LHCN-M2 (cell line): ENCODE data around the gene KBTBD7. TPM values are rescaled to one million over a fixed set of nuclear protein-coding genes. Genes with fewer than 3 reads are reported as not detected.

Experiments
- DNase-seq: peaks from one replicate; pipeline ENCODE4 v3.0.0-alpha.2; 2012; ENCODE audit warnings: low read depth
- polyA plus RNA-seq: library from polyadenylated mRNA; unstranded; fragments of >200 nt; gene quantifications from one replicate; pipeline ENCODE4 v1.2.1, GENCODE V29; 2012; ENCODE audit warnings: missing spikeins
- total RNA-seq: library from RNA; depleted of rRNA; stranded (reverse); fragments of >200 nt; gene quantifications from 2 replicates; pipeline ENCODE4 v1.2.3, GENCODE V29; 2014; rRNA removed

The KBTBD7 gene, protein sequence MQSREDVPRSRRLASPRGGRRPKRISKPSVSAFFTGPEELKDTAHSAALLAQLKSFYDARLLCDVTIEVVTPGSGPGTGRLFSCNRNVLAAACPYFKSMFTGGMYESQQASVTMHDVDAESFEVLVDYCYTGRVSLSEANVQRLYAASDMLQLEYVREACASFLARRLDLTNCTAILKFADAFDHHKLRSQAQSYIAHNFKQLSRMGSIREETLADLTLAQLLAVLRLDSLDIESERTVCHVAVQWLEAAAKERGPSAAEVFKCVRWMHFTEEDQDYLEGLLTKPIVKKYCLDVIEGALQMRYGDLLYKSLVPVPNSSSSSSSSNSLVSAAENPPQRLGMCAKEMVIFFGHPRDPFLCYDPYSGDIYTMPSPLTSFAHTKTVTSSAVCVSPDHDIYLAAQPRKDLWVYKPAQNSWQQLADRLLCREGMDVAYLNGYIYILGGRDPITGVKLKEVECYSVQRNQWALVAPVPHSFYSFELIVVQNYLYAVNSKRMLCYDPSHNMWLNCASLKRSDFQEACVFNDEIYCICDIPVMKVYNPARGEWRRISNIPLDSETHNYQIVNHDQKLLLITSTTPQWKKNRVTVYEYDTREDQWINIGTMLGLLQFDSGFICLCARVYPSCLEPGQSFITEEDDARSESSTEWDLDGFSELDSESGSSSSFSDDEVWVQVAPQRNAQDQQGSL
- 7.1 and 8.1 TPM in 2 replicates for total RNA-seq
- polyA plus RNA-seq = 2.5 TPM

DNA sequence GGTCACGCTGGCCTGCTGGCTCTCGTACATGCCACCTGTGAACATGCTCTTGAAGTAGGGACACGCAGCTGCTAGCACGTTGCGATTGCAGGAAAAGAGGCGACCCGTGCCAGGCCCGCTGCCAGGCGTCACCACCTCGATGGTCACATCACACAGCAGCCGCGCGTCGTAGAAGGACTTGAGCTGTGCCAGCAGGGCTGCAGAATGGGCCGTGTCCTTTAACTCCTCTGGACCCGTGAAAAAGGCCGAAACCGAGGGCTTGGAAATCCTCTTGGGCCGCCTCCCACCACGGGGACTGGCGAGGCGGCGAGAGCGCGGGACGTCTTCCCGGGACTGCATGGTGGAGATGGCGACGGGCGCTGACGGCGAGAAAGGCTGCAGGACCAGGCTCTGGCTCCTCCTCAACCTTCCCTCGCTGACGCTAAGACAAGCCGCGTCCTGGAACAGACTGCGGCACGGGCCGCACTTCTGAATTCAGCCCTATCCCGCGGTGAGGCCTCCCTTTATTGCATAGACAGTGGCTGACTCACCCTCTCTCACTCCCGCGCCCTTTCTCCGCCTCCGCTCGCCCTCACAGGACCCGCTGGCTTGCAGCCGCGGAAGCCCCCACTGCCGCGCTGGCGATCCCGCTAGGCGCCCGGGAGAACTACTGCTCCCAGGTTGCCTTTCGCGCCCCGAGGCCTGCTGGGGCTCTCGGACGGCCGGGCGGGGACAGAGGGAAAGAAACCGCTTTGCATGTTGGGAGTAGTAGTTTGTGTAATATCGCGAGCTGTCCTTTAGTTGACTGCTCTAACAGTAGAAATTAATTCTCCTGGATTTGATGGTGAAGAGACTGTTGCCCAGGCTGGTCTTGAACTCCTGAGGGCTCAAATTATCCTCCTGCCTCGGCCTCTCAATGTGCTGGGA lies at the start of gene KBTBD7:
Gene KBTBD7 (minus strand): TSS at position 651 of the 906 bp plus-strand sequence. CDS start 312 bp downstream, at position 339.
- DNase-seq = peak; percentile 94

- DNase-seq = no peak
Measured at GRCh38 chr13:41241626-41242025, 47.3 kb upstream of the KBTBD7 start.

DNA sequence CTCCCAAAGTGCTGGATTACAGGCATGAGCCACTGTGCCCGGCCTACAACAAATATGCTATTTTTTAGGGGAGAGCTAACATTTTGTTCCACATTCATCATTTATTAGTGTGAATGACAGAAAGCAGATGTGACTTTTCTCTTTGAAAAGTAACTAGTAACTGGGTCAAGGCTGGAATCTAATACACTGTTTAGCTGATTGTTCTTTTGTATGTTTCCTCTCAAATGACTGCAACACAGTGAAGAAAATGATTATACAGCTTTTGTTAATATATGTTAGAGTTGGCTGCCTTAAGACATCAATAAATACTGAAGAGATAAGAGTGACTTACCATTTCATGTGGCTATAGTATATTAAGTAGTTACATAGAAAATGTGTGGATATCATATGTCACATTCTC lies 42.0 kb upstream of the KBTBD7 start:
- no peak for DNase-seq

GRCh38 chr13:41232578-41233480 lies 38.5 kb upstream of the KBTBD7 start:
- DNase-seq = no peak

GRCh38 chr13:41231786-41232185 lies 37.4 kb upstream of the KBTBD7 start:
- peak; percentile 43 for DNase-seq

DNA sequence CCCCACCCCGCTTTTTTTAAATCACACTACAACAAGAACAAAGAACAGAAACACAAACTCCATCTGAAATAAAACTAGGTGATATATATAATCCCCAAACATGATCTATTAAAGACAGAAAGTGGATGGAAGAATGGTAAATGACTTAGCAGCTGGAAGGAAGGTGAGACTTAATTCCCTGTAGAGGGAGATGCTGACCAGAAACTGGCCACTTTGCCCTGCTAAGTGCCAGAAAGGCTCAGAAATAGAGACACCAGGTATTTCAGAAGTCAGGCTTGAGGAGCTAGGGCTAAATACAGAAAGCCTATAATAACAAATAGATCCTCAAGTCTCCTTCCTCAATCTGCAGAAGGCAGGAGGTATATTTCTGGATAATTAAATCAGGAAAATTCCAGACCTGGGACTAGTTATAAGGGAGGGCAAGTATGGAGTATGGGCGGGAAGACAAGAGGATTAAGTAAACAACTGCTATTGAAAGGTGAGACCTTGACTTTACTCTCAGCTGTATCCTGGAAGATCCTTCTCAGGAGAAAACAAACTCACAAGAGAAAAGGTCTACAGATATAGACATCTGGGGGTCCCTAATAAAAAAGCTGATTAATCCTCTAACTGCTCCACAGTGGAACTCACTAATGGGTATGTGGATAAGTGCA lies 36.8 kb upstream of the KBTBD7 start:
- no peak for DNase-seq

DNA sequence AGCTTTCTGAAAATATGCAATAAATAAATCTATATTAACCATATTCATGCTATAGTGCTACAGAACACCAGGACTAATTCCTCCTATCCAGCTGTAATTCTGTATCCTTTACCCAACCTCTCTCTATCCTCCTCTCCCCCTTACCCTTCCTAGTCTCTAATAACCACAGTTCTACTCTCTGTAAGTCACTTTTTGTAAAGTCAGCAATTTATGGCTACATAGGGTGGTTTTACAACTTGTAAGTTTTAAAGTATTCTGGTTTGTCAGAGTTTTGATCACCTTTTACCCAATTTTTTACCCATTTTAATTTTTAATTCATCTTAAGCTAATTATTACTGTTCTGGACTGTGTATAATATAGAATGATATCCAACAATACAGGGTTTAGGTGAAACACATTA lies 35.0 kb upstream of the KBTBD7 start:
- DNase-seq = no peak

- peak; percentile 89 for DNase-seq
Measured at GRCh38 chr13:41224113-41225110, 30.0 kb upstream of the KBTBD7 start.

DNA sequence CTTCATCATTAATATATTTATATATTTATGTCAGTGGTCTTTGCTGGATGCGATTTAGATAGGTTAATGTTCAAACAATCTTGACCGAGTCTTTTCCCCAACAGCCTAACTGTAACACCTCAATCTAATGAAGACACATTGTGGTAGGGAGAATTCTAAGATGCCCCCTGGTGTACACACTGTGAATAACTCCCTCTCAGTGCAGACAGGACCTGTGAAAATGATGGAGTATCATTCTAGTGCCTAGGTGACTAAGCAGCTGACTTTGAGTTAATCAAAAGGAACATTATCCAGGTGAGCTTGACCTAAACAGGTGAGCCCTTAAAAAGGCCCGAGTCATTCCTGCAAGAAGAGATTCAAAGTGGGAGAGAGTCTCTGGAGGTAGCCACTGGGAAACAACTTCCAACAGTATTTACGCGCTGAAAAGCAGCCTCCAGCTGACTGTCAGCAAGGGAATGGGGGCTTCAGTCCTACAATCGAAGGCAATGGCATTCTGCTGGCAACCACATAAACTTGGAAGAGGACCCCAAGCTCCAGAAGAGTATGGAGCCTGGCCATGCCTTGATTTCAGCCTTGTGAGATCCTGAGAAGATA lies 28.0 kb upstream of the KBTBD7 start:
- DNase-seq = peak; percentile 64

GRCh38 chr13:41220401-41220800 lies 26.0 kb upstream of the KBTBD7 start:
- no peak for DNase-seq

DNA sequence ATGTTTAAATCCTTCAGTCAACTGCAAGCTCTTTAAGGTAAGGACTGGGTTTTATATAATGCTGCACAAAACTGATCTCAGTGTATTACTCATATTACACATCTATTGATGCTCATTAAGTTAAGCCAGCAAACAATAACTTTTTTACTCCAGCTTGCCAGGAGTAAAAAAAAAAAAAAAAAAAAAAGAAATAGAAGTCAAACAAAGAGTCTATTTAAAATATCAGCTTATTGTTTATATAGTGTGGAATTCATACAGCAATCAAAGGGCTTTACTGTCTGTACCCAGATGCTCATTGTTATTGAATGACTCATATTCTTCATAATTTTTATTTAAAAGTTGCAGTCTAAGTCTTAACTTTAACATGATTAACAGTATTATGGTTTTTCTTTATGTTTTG lies 21.8 kb upstream of the KBTBD7 start:
- peak; percentile 58 for DNase-seq

GRCh38 chr13:41213919-41214318 lies 19.6 kb upstream of the KBTBD7 start:
- no peak for DNase-seq

- DNase-seq = no peak
Measured at GRCh38 chr13:41213316-41213715, 18.9 kb upstream of the KBTBD7 start.

GRCh38 chr13:41212881-41213280 lies 18.5 kb upstream of the KBTBD7 start:
- DNase-seq = no peak

- DNase-seq = no peak
Measured at GRCh38 chr13:41211062-41211461, 16.7 kb upstream of the KBTBD7 start.

GRCh38 chr13:41206467-41206866 lies 12.1 kb upstream of the KBTBD7 start:
- DNase-seq = no peak

DNA sequence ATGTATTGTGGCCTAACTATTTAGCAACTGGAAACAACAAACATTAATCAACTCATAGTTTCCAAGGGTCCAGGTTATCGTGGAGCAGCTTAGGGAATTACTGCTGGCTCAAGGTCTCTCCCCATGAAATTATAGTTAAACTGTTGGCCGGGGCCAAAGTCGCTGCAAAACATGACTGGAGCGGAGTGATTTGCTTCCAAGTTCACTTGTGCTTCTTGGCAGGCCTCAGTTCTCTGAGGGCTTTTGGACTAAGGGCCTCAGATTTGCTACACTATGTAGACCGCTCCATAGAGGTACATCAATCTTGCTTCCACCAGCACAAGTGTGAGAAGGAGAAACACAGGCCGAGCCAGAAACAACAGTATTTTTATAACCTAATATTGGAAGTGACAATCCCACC lies 9.4 kb upstream of the KBTBD7 start:
- no peak for DNase-seq

DNA sequence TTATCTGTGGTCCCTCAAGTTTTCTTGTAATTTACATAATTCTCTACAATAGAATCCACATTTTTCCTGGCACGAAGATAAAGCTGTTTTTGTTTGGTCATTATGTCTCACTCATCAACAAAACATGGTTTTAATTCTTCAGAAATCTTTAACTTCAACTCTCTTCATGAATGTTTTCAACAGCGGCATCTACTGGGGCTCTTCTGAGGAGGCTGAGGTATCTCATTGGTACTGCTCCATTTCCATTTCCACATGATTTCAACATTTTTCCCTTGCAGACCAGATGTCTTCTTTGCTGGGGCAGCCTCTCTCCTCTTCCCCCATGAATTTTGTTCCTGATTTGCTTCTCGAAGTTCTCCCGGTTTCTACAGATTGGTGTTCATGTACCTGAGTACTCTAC lies 5.8 kb upstream of the KBTBD7 start:
- no peak for DNase-seq

DNA sequence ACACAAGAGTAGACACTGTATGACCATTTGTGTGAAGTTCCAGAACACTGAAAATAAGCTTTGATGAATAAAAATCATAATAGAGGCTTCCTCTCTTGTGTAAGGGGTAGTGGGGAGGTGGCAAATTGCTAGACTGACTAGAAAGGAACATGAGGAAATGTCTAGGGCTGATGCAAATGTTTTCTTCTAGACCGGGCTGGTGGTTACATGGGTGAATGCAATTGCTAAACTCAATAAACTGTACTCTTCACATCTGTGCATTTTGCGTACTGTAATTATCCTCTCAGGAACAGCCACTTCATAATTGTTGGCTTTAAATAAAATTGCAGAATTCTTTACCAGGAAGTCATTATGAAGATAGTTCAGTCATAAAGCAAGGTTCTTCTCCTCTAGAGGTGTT lies 5.2 kb upstream of the KBTBD7 start:
- DNase-seq = no peak
